ENCODE measurements around the gene HIRIP3.

Gene HIRIP3

DNA sequence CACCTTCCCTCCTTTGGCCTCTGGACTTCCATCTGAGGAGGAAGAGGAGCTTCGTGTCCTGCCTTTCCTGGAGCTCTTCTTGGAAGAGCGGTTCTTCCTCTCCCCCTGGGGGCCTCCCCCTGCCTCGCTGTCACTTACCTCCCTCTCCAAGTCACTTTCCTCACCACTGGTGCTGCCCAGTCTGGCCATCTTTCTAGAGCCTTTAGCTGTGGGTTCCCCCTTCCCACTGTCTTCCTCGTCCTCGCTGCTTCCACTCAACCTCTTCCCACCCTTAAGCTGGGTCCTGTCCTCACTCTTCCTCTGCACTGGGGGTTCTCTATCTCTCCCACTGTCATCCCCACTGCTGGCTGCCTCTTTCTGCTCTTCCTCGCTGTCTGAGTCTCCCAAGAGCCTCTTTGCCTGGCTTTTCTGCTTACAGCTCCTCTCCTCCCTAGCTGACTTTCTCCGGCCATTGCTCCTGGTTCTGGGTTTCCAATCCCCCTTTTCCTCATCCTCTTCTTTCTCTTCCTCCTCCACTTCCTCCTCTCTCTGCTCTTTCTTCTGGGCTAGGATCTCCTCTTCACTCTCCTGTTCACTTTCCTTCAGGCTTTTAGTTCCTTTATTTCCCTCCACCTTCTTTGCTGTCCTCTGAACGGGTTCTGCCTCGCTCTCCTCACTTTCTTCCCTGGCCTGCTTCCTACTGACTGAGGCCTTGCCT is 1.4 kb downstream of the HIRIP3 start:
- ATAC-seq: no peak
- TF ChIP-seq ZFP30 (CRISPR knock-in tag; IDR thresholded peaks at IDR 0.05): no peak

- no peak for ATAC-seq
- TF ChIP-seq, protein P1, sequence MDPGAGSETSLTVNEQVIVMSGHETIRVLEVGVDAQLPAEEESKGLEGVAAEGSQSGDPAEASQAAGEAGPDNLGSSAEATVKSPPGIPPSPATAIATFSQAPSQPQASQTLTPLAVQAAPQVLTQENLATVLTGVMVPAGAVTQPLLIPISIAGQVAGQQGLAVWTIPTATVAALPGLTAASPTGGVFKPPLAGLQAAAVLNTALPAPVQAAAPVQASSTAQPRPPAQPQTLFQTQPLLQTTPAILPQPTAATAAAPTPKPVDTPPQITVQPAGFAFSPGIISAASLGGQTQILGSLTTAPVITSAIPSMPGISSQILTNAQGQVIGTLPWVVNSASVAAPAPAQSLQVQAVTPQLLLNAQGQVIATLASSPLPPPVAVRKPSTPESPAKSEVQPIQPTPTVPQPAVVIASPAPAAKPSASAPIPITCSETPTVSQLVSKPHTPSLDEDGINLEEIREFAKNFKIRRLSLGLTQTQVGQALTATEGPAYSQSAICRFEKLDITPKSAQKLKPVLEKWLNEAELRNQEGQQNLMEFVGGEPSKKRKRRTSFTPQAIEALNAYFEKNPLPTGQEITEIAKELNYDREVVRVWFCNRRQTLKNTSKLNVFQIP (CRISPR knock-in tag; IDR thresholded peaks at IDR 0.05; ENCODE audit: borderline replicate concordance, low read depth): no peak
- TF ChIP-seq TOX (CRISPR knock-in tag; IDR thresholded peaks at IDR 0.05; ENCODE audit: borderline replicate concordance) (no peak), RARB (CRISPR knock-in tag; IDR thresholded peaks at IDR 0.05) (no peak), ZNF565 (CRISPR knock-in tag; conservative IDR thresholded peaks at IDR 0.05; ENCODE audit: low read depth) (no peak), ZNF8 (CRISPR knock-in tag; IDR thresholded peaks at IDR 0.05) (no peak), TSHZ2 (CRISPR knock-in tag; IDR thresholded peaks at IDR 0.05) (no peak), CSDC2 (CRISPR knock-in tag; IDR thresholded peaks at IDR 0.05) (no peak), TCF4 (CRISPR knock-in tag; IDR thresholded peaks at IDR 0.05; ENCODE audit: borderline replicate concordance) (no peak), CSRNP3 (CRISPR knock-in tag; IDR thresholded peaks at IDR 0.05) (no peak), ZFP30 (CRISPR knock-in tag; IDR thresholded peaks at IDR 0.05) (no peak), ZC3H10 (CRISPR knock-in tag; IDR thresholded peaks at IDR 0.05) (no peak), ESRRG (CRISPR knock-in tag; IDR thresholded peaks at IDR 0.05) (no peak), GLIS3 (CRISPR knock-in tag; IDR thresholded peaks at IDR 0.05) (no peak), ZFP3 (CRISPR knock-in tag; IDR thresholded peaks at IDR 0.05) (no peak), SNAI2 (CRISPR knock-in tag; IDR thresholded peaks at IDR 0.05) (no peak), ISL1 (CRISPR knock-in tag; IDR thresholded peaks at IDR 0.05) (no peak), ARNTL (CRISPR knock-in tag; IDR thresholded peaks at IDR 0.05; ENCODE audit: borderline replicate concordance, low read depth) (no peak), BACH2 (CRISPR knock-in tag; IDR thresholded peaks at IDR 0.05; ENCODE audit: borderline replicate concordance) (no peak)
Measured at GRCh38 chr16:29993191-29993902, 2.1 kb downstream of the HIRIP3 start.

- ATAC-seq: no peak
- TF ChIP-seq ISL1 (CRISPR knock-in tag; IDR thresholded peaks at IDR 0.05): no peak
- TF ChIP-seq ZNF565 (CRISPR knock-in tag; conservative IDR thresholded peaks at IDR 0.05; ENCODE audit: low read depth): no peak
- TF ChIP-seq TCF4 (CRISPR knock-in tag; IDR thresholded peaks at IDR 0.05; ENCODE audit: borderline replicate concordance): no peak
- TF ChIP-seq, protein P1 (CRISPR knock-in tag; IDR thresholded peaks at IDR 0.05; ENCODE audit: borderline replicate concordance, low read depth): no peak
- no peak for TF ChIP-seq ARNTL (CRISPR knock-in tag; IDR thresholded peaks at IDR 0.05; ENCODE audit: borderline replicate concordance, low read depth)
- no peak for TF ChIP-seq TOX (CRISPR knock-in tag; IDR thresholded peaks at IDR 0.05; ENCODE audit: borderline replicate concordance)
- TF ChIP-seq CSRNP3 (CRISPR knock-in tag; IDR thresholded peaks at IDR 0.05): no peak
- TF ChIP-seq PPARA (CRISPR knock-in tag; IDR thresholded peaks at IDR 0.05; ENCODE audit: borderline replicate concordance): no peak
- no peak for TF ChIP-seq ZFP3 (CRISPR knock-in tag; IDR thresholded peaks at IDR 0.05)
- TF ChIP-seq SNAI2 (CRISPR knock-in tag; IDR thresholded peaks at IDR 0.05): no peak
- TF ChIP-seq CREB5 (CRISPR knock-in tag; IDR thresholded peaks at IDR 0.05; ENCODE audit: low read depth): no peak
- TF ChIP-seq GLIS3 (CRISPR knock-in tag; IDR thresholded peaks at IDR 0.05): no peak
- TF ChIP-seq RARB (CRISPR knock-in tag; IDR thresholded peaks at IDR 0.05): no peak
- TF ChIP-seq TSHZ2 (CRISPR knock-in tag; IDR thresholded peaks at IDR 0.05): no peak
- TF ChIP-seq ESRRG (CRISPR knock-in tag; IDR thresholded peaks at IDR 0.05): no peak
Measured at GRCh38 chr16:29992344-29992967, 3.0 kb downstream of the HIRIP3 start.
